Chondrocyte (in vitro differentiated cells): Measurements from ENCODE around the gene ADAMTS16. TPM values are rescaled to one million over a fixed set of nuclear protein-coding genes. Genes with fewer than 3 reads are reported as not detected.

Source experiments
- DNase-seq: peaks from one replicate; pipeline ENCODE4 v3.0.0; 2021; ENCODE audit warnings: mixed read lengths, low spot score
- H3K27ac Mint-ChIP-seq: one replicate; pipeline ENCODE4 v1.8.0; 2021; ENCODE audit warnings: mild to moderate bottlenecking, moderate library complexity, mixed read lengths; ENCODE audit not compliant: unreplicated experiment
- H3K27me3 Mint-ChIP-seq: 2 replicates; pipeline ENCODE4 v1.8.0; 2021; ENCODE audit warnings: low read depth, mixed read lengths
- H3K36me3 Mint-ChIP-seq: 2 replicates; pipeline ENCODE4 v1.8.0; 2021; ENCODE audit warnings: low read depth, mixed read lengths
- H3K4me1 Mint-ChIP-seq: 2 replicates; pipeline ENCODE4 v1.8.0; 2021; ENCODE audit warnings: low read depth, mild to moderate bottlenecking, mixed read lengths
- H3K4me3 Mint-ChIP-seq: one replicate; pipeline ENCODE4 v1.8.0; 2021; ENCODE audit warnings: mild to moderate bottlenecking, moderate library complexity, mixed read lengths; ENCODE audit not compliant: unreplicated experiment
- H3K9me3 Mint-ChIP-seq: 2 replicates; pipeline ENCODE4 v1.8.0; 2021; ENCODE audit warnings: low read depth, mixed read lengths
- CTCF ChIP-seq: fragments of 200-600 bp; sonication (generic); IDR thresholded peaks from 2 replicates; pipeline ENCODE4 v1.5.0; 2021; ENCODE audit warnings: antibody characterized with exemption, mild to moderate bottlenecking, moderate library complexity
- total RNA-seq: library from RNA; stranded (reverse); gene quantifications from 3 replicates; pipeline ENCODE4 v1.2.1, GENCODE V29; 2021

ADAMTS16 gene
- total RNA-seq, 1 donor from 2014 or later = 12.5 TPM

DNA sequence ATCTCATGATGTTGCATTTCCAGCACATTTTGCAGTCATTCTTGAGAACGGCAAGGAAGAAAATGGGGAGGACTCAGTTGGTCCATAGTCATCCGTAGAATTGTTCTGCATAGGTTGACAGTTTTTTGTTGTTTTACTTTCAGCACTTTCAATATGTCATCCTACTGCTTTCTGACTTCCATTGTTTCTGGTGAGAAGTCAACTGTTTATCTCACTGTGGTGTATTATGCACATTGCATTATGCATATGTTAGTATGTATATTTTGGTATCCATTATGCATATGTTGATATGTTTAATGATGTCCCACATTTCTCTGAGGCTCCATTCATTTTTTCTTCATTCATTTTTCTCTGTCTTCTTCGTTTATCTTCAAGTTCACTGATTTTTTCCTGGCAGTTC is 10.5 kb downstream of the ADAMTS16 start:
- no peak for DNase-seq
- H3K4me1 Mint-ChIP-seq = peaks cover 26% of the 10 kb centered on the region
- peaks cover 24% of the 10 kb centered on the region for H3K9me3 Mint-ChIP-seq
- H3K27me3 Mint-ChIP-seq = no peaks in the 10 kb centered on the region
- H3K36me3 Mint-ChIP-seq = peaks cover 10% of the 10 kb centered on the region
- no peak for TF ChIP-seq CTCF
- H3K4me3 Mint-ChIP-seq = no peak overlapping the region
- H3K27ac Mint-ChIP-seq = no peak overlapping the region

- Mint-ChIP-seq H3K27ac (no peak overlapping the region), H3K9me3 (peaks cover 17% of the 10 kb centered on the region), H3K36me3 (peaks cover 5% of the 10 kb centered on the region), H3K27me3 (no peaks in the 10 kb centered on the region), H3K4me1 (peaks cover 8% of the 10 kb centered on the region), H3K4me3 (no peak overlapping the region)
- no peak for DNase-seq
- no peak for TF ChIP-seq CTCF
Measured at GRCh38 chr5:5154733-5155132, 14.6 kb downstream of the ADAMTS16 start.

GRCh38 chr5:5155617-5156016 is 15.5 kb downstream of the ADAMTS16 start:
- H3K9me3 Mint-ChIP-seq = peaks cover 9% of the 10 kb centered on the region
- H3K27ac Mint-ChIP-seq = no peak overlapping the region
- TF ChIP-seq CTCF = no peak
- H3K27me3 Mint-ChIP-seq = no peaks in the 10 kb centered on the region
- H3K4me1 Mint-ChIP-seq = peaks cover 8% of the 10 kb centered on the region
- H3K4me3 Mint-ChIP-seq = no peak overlapping the region
- peaks cover 5% of the 10 kb centered on the region for H3K36me3 Mint-ChIP-seq
- DNase-seq = no peak

DNA sequence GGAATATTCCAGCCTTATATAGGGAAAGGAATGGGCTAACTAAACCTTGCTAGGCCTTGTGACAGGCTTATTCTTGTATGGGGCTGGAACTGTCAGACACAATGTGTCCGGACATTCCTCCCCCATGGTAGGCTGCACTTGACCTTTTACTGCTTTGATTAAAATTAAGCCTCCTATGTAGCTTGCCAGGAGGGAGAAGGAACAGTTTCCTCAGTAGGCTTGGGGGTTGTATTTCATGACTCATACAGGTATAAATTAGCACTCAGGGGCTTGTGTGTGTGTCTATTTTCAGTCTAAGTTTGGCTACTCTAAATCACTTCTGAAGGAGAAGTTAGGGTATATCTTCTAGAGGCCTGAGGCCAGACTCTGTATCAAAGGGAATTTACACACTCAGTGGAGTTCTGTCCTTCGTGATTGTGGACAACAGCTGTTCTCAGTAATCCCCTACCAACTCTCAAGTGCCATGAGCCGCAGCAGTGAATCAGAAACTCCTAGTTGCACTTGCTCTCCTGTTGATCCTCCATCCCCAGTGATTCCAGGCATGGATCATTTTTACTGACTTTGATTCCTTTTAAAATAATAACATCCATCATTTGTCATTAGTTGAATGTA is 16.4 kb downstream of the ADAMTS16 start:
- DNase-seq = no peak
- Mint-ChIP-seq H3K9me3 (peaks cover 6% of the 10 kb centered on the region), H3K36me3 (peaks cover 3% of the 10 kb centered on the region), H3K4me1 (peaks cover 8% of the 10 kb centered on the region), H3K27ac (no peak overlapping the region), H3K4me3 (no peak overlapping the region), H3K27me3 (no peaks in the 10 kb centered on the region)
- TF ChIP-seq CTCF = no peak

GRCh38 chr5:5158472-5158895 is 18.4 kb downstream of the ADAMTS16 start:
- no peak for TF ChIP-seq CTCF
- Mint-ChIP-seq H3K4me1 (peaks cover 8% of the 10 kb centered on the region), H3K27ac (no peak overlapping the region), H3K4me3 (no peak overlapping the region), H3K27me3 (no peaks in the 10 kb centered on the region), H3K36me3 (no peaks in the 10 kb centered on the region), H3K9me3 (no peaks in the 10 kb centered on the region)
- no peak for DNase-seq
